Stimulated activated naive CD4-positive, alpha-beta T cell treated with Interleukin-2 at 50 U/mL for 16 hours (primary cell): ENCODE measurements around the gene METTL6.
A peak's percentile ranks its signal among the peaks of the same experiment; 100 is the strongest.
"Not testable (repeated sequence)": the region's sequence is repeated elsewhere in the genome, so short reads cannot be mapped to it uniquely, and the experiment has no call there.

Experiments
- DNase-seq: peaks from one replicate; lab custom pipeline; 2025; lab: John Stamatoyannopoulos, UW

METTL6 gene, protein sequence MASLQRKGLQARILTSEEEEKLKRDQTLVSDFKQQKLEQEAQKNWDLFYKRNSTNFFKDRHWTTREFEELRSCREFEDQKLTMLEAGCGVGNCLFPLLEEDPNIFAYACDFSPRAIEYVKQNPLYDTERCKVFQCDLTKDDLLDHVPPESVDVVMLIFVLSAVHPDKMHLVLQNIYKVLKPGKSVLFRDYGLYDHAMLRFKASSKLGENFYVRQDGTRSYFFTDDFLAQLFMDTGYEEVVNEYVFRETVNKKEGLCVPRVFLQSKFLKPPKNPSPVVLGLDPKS

GRCh38 chr3:15427182-15427880 lies at the start of gene METTL6, which contains the start of gene EAF1:
Gene METTL6, minus strand, starts transcription at chr3:15427544. Its CDS starts 1,033 bp downstream, at chr3:15426511.
Gene EAF1, plus strand, starts transcription at chr3:15427598. Its CDS starts 182 bp downstream, at chr3:15427780.
- peak; percentile 81 for DNase-seq

DNA sequence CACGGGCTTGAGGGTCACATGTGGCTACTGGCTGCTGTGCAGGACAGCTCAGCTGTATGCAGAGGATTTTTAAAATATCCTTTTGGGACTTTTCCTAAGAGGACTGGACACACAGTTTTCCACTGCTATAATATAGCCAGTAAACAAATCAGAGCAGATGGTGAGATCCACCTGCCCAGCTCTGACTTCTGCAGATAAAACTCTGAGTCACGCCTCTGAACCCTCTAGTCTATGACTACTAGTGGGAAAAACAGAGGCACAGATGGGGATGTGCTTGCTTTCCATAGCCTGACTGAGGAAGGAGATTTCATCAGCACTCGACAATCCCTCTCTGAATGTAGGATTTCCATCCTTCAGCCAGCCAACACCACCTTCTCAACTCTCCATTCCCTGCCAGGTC lies 49.0 kb upstream of the METTL6 start:
- no peak for DNase-seq

DNA sequence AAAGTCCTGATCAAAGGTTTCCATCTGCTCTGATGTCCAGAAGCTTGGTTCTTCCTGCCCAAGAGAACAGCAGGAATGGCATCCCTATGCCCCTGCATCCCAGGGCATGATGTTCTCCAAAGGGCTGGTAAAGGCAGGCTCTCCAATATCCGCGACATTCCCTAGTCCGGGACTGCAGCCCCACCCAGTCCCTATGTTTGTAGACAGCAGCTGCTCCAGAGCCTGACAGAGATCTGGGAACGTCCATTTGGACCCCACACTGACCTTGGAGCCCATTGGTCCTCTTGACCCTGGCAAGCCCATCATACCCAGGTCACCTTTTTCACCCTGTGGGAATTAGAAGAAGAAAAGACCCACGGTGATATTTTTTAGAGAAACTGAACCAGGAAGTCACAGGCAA lies 47.8 kb upstream of the METTL6 start:
- no peak for DNase-seq

DNA sequence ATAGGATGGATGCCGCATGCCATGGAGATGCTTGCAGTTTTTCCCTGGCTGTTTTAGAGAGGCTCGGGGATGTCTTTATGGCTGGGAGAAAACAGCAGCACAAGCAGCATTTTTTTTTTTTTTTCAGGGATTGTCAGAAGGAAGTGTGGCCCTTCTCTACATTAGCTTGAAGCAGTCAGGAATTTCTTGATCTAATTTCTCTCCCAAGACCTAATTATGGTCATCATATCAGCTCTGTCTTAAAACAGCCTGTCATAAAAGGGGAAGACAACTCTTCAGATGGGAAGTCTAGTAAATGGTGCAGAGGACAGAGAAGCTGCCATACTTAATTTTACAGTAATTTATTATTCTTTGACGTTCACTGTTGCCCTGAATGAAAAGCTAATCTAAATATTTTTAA lies 44.5 kb upstream of the METTL6 start:
- DNase-seq, result no peak

GRCh38 chr3:15470849-15471248 lies 43.5 kb upstream of the METTL6 start:
- no peak for DNase-seq

DNA sequence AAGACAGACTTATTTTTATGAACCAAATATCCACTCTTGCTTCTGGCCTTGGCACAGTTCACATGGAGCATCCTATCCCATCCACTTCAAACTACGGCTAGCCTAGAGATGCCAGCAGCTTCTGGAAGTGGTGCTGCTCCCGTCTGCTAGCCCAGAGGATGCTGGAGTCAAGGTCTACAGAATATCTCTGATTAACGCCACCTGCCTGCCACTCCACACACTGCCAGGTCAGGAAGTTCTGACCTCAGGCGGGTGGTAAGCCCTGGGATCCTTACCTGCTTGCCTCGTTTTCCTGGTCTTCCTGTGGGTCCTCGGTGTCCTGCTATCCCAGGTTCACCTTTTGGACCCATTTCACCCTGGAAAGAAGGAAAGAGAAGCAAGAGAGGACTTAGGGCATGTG lies 42.9 kb upstream of the METTL6 start:
- no peak for DNase-seq

- DNase-seq, result no peak
Observed at GRCh38 chr3:15467227-15468181, 40.2 kb upstream of the METTL6 start.

GRCh38 chr3:15465876-15466585 lies 38.7 kb upstream of the METTL6 start:
- DNase-seq, result no peak

GRCh38 chr3:15462451-15462850 lies 35.1 kb upstream of the METTL6 start:
- DNase-seq, result peak; percentile 8

DNA sequence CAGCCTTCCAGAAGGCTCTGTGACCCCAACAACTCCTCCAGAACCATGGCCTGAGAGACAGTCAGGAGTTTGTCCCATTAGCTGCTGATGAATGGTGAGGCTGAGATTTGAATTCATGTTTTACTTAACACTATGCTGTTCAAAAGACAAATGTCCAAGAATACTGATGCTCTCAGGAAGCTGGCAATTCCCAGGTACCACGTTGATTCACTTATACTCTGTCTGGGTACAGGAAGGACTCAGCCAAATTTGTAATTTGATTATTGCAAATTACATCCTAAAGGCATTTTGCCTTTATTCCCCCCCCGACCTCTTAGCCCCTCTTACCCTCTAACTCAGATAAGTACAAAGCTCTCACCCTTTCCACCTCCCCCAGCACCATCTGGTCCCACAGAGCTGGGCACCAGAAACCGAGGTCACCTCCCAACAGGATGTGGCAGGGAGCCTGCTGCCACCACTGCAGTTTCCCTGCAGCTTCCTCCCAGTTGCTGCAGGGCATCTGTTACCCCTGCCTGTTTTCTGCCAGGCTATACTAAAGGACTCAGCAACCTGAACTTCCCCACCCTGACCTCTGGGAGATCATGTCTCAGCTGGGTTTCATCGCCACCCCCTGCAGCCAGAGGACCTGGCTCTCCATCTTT lies 33.7 kb upstream of the METTL6 start:
- no peak for DNase-seq

DNA sequence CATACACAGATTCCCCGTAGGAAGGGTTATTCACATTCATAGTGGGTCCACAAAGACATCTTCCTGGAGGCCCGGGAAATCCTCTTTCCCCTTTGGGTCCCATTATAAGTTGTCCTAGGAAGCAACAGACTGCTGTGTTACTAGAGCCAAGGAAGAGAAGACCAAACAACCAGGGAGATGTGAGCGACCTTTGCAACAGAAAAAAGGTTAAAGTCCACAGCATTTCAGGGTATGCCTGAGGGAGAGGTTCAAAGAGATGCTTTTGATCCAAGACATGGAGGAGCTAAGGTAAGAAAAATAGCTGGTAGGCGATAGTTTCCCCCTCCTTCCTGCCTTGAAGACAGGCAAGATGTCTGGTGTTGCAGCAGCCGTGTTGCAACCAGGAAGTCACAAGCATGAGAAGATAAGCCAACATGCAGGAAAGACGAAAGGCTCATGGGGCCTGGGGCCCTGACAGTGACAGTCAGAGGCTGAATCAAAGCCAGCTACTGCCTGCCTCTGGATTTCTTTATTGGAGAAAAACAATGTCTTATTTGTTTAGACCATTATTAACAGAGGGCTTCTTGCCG lies 31.0 kb upstream of the METTL6 start:
- no peak for DNase-seq

- DNase-seq, result not testable (repeated sequence)
Observed at GRCh38 chr3:15456915-15457314, 29.6 kb upstream of the METTL6 start.

DNA sequence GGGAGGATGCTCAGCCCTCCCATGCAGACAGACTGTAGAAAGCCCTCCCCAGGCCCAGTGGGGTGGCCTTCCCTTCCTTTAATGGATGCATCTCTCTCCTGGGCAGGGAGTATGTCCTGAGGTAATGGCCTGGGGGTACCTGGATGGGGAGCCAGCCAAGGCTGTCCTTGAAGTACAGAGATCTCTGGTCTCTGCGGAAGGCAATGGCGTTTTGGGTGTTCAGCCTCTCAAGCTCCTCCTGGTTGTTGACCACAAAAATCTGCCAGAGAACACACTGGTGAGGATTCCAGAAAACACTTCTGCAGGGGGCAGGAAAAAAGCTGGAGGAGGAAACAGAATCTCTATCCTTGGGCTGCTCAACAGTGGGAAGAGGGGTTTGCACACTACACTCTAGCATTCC lies 29.0 kb upstream of the METTL6 start:
- DNase-seq, result no peak

- no peak for DNase-seq
Observed at GRCh38 chr3:15455756-15456155, 28.4 kb upstream of the METTL6 start.

- DNase-seq, result no peak
Observed at GRCh38 chr3:15454965-15455364, 27.6 kb upstream of the METTL6 start.

GRCh38 chr3:15453991-15454625 lies 26.8 kb upstream of the METTL6 start:
- no peak for DNase-seq

DNA sequence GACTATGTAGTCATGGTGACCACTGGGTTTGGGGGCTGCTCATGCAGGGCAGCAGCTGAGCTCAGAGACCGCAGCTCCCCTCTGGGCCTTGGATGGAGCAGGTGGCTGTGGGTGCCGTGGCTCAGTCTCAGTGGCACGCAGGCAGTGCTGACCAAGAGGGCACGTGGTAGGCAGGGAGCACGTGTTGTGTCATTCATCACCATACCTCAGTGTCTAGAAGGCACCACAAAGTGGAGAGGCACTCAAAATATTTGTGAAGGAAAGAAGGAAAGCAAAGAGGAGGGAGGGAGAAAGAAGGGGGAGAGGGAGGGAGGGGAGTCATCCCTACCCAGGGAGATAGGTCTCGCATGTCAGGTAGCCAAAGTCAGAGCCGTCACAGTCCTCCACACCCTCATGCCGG lies 26.2 kb upstream of the METTL6 start:
- no peak for DNase-seq

DNA sequence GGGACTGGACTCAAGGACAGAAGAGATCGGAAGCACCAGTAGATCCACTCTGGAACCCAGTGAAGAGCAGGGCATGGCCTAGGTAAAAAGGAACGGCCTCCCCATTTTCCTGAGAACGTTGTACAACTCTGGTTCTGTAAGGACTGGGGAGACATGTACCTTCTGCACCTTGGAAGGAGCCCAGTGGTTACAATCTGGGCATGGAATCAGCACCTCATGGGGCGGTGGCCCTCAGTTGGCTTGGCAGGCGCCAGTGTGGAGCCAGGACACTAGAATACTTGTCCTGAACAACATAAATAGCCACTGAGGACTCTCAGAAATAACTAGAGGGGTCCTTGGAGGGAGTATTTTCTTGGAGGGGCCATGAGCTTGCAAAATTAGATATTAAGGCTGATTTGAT lies 25.6 kb upstream of the METTL6 start:
- no peak for DNase-seq

DNA sequence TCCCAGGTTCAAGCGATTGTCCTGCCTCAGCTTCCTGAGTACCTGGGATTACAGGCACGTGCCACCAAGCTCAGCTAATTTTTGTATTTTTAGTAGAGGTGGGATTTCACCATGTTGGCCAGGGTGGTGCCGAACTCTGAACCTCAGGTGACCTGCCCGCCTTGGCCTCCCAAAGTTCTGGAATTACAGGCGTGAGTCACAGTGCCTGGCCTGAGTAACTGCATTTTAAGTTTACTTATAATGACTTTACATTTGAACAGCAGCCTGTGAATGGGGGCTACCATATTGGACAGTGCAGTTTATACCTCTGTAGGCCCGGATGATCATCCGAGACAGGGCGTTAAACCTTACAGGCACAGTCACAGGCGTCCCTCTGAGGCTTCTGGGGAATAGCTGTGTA lies 24.8 kb upstream of the METTL6 start:
- no peak for DNase-seq
